Stomach (tissue), 4 donors: ENCODE data around the gene MPV17L2.

Experiments used
- CTCF ChIP-seq, 7 experiments: fragments of 450-650 bp in 4 of 7; fragments of 200-600 bp in 3 of 7; sonication (generic) in 3 of 7; IDR thresholded peaks; one replicate each; pipeline ENCODE4 v1.5.1; 2016 to 2019; ENCODE audit warnings: antibody characterized with exemption in 7 of 7, control low read depth in 2 of 7, mild to moderate bottlenecking in 1 of 7
- EP300 ChIP-seq: sonication (generic); formaldehyde crosslinking; IDR thresholded peaks from one replicate; pipeline ENCODE4 v1.6.1; 2017; ENCODE audit warnings: antibody characterized with exemption
- POLR2A ChIP-seq, 4 donors: fragments of 450-650 bp; IDR thresholded peaks; one replicate each; pipeline ENCODE4 v1.6.1; 2016; ENCODE audit warnings: antibody characterized with exemption in 4 of 4, control low read depth in 2 of 4, mild to moderate bottlenecking in 1 of 4, moderate library complexity in 1 of 4
- POLR2AphosphoS5 ChIP-seq, 3 donors: sonication (generic); formaldehyde crosslinking; IDR thresholded peaks; one replicate each; pipeline ENCODE4 v1.6.1; 2016; ENCODE audit warnings: antibody characterized with exemption in 3 of 3

- no peak for TF ChIP-seq CTCF (IDR thresholded peaks at IDR 0.05)
- TF ChIP-seq POLR2AphosphoS5 (IDR thresholded peaks at IDR 0.05): no peak
- no peak for TF ChIP-seq POLR2A (IDR thresholded peaks at IDR 0.05)
- no peak for TF ChIP-seq EP300
These were observed 23.8 kb downstream of the MPV17L2 start for GRCh38 chr19:18216789-18217188.
